Measurements from ENCODE around the gene TMEM233.

DNA sequence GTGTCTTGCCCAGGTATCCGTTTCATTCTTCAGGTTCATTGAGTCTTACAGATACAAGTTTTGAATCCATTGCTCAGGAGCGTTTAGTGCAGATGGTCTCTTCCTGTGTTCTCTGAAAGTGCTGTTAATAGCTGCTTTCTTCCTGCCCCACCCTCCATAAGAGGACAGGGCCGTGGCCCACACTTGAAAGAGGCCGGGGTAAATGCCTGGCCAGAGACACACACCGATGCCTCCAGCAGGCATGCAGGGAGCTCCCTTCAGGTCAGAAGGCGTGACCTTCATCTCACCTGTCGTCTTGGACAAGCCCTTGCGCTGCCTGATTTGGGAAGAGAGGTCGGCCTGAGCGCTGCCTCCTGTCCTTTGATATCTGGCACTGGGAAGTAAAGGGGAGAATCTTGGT is 85.9 kb downstream of the TMEM233 start:
- TF ChIP-seq POLR2AphosphoS5 (IDR thresholded peaks at IDR 0.05) = no peak
- TF ChIP-seq, protein P1, sequence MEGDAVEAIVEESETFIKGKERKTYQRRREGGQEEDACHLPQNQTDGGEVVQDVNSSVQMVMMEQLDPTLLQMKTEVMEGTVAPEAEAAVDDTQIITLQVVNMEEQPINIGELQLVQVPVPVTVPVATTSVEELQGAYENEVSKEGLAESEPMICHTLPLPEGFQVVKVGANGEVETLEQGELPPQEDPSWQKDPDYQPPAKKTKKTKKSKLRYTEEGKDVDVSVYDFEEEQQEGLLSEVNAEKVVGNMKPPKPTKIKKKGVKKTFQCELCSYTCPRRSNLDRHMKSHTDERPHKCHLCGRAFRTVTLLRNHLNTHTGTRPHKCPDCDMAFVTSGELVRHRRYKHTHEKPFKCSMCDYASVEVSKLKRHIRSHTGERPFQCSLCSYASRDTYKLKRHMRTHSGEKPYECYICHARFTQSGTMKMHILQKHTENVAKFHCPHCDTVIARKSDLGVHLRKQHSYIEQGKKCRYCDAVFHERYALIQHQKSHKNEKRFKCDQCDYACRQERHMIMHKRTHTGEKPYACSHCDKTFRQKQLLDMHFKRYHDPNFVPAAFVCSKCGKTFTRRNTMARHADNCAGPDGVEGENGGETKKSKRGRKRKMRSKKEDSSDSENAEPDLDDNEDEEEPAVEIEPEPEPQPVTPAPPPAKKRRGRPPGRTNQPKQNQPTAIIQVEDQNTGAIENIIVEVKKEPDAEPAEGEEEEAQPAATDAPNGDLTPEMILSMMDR (IDR thresholded peaks at IDR 0.05) = no peak
- TF ChIP-seq EP300 (IDR thresholded peaks at IDR 0.05) = no peak
- TF ChIP-seq POLR2A (IDR thresholded peaks at IDR 0.05) = no peak

Data from upper lobe of left lung (tissue), 4 donors.